Smooth muscle cell (in vitro differentiated cells): ENCODE results near the gene TRIOBP. TPM values are rescaled to one million over a fixed set of nuclear protein-coding genes. Genes with fewer than 3 reads are reported as not detected.

Experiments used
- DNase-seq: peaks from one replicate; lab custom pipeline; 2025; ENCODE audit not compliant: unreplicated experiment; lab: John Stamatoyannopoulos, UW
- H2AFZ ChIP-seq: fragments of 200-600 bp; sonication (generic); 2 replicates; pipeline ENCODE4 v1.6.0; 2016; ENCODE audit warnings: antibody characterized with exemption, low read depth, mild to moderate bottlenecking
- H3F3A ChIP-seq: fragments of 200-600 bp; sonication (generic); 2 replicates; pipeline ENCODE4 v1.6.0; 2017; ENCODE audit warnings: antibody characterized with exemption, low read depth
- H3K27ac ChIP-seq: fragments of 200-600 bp; sonication (generic); 2 replicates; pipeline ENCODE4 v1.5.1; 2016; ENCODE audit warnings: low read depth, mild to moderate bottlenecking
- H3K27me3 ChIP-seq: fragments of 200-600 bp; sonication (generic); 2 replicates; pipeline ENCODE4 v1.6.1; 2016; ENCODE audit warnings: low read depth, mild to moderate bottlenecking
- H3K36me3 ChIP-seq: fragments of 200-600 bp; sonication (generic); 2 replicates; pipeline ENCODE4 v1.5.1; 2016; ENCODE audit warnings: low read depth
- H3K4me1 ChIP-seq: fragments of 200-600 bp; sonication (generic); 2 replicates; pipeline ENCODE4 v1.5.1; 2016; ENCODE audit warnings: low read depth
- H3K4me2 ChIP-seq: fragments of 200-600 bp; sonication (generic); 2 replicates; pipeline ENCODE4 v1.6.0; 2016; ENCODE audit warnings: mild to moderate bottlenecking
- H3K4me3 ChIP-seq: fragments of 200-600 bp; sonication (generic); 2 replicates; pipeline ENCODE4 v1.5.1; 2016; ENCODE audit warnings: mild to moderate bottlenecking
- H3K79me2 ChIP-seq: fragments of 200-600 bp; sonication (generic); 2 replicates; pipeline ENCODE4 v1.6.0; 2016; ENCODE audit warnings: low read depth, mild to moderate bottlenecking
- H3K9ac ChIP-seq: fragments of 200-600 bp; sonication (generic); 2 replicates; pipeline ENCODE4 v1.6.0; 2016; ENCODE audit warnings: low read depth
- H3K9me3 ChIP-seq: fragments of 200-600 bp; sonication (generic); replicated peaks from 2 replicates; pipeline ENCODE4 v1.5.1; 2016; ENCODE audit warnings: low read depth
- H4K20me1 ChIP-seq: fragments of 200-600 bp; sonication (generic); 2 replicates; pipeline ENCODE4 v1.6.0; 2016; ENCODE audit warnings: low read depth
- CTCF ChIP-seq: fragments of 200-600 bp; sonication (generic); IDR thresholded peaks from 2 replicates; pipeline ENCODE4 v1.5.1; 2017; ENCODE audit warnings: borderline replicate concordance, mild to moderate bottlenecking, antibody characterized with exemption; ENCODE audit not compliant: insufficient read depth, poor library complexity, severe bottlenecking
- WGBS: methylation state at CpG from one replicate; pipeline ENCODE4 v1.1.7; 2016; ENCODE audit warnings: low lambda C conversion rate; 5-methylcytosine and 5-hydroxymethylcytosine counted together
- polyA plus RNA-seq: library from polyadenylated mRNA; unstranded; fragments of >200 nt; fragmentation: Nextera tagmentation; extraction: Ambion mirVana; gene quantifications from 2 replicates; pipeline ENCODE4 v1.2.1, GENCODE V29; 2016
- total RNA-seq: library from RNA; depleted of rRNA; stranded (reverse); fragments of >200 nt; gene quantifications from 2 replicates; pipeline ENCODE4 v1.2.3, GENCODE V29; 2014

Gene TRIOBP
- total and polyA plus RNA-seq, 2 experiments from 2014 or later, result 44.6 to 95.8 TPM

GRCh38 chr22:37678372-37678771 lies 18.5 kb upstream of the TRIOBP start:
- WGBS, result 84% methylated on average over 18 of the region's 18 CpGs
- Histone ChIP-seq H4K20me1 (peaks cover 43% of the 10 kb centered on the region), H3K4me1 (peaks cover 3% of the 10 kb centered on the region), H3K27ac (peak overlapping the region; percentile 92), H3K79me2 (peaks cover 23% of the 10 kb centered on the region), H3K36me3 (no peaks in the 10 kb centered on the region), H3K9me3 (no peaks in the 10 kb centered on the region), H3F3A (peaks cover 45% of the 10 kb centered on the region), H3K9ac (no peak overlapping the region), H3K4me3 (no peak overlapping the region), H3K4me2 (peak overlapping the region; percentile 97), H3K27me3 (no peaks in the 10 kb centered on the region), H2AFZ (no peak overlapping the region)
- no peak for TF ChIP-seq CTCF
- DNase-seq, result no peak

DNA sequence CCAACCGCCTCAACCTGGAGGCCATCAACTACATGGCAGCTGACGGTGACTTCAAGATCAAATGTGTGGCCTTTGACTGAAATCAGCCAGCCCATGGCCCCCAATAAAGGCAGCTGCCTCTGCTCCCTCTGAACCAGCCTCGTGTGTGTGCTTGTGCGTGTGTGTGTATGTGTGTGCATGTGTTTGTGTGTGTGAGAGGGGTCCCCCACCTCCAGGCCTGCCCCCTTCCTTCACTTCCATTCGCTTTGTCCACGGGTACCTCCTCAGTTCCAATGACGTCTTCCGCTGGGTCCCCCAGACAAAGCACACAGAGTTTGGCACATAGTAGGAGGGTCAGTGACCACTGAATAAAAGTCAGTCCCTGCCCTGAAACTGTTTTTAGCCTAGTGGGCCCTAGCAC lies 17.2 kb upstream of the TRIOBP start:
- H3K4me2 ChIP-seq, result no peak overlapping the region
- H3K9ac ChIP-seq, result no peak overlapping the region
- H4K20me1 ChIP-seq, result peaks cover 43% of the 10 kb centered on the region
- no peaks in the 10 kb centered on the region for H3K36me3 ChIP-seq
- H3K27ac ChIP-seq, result no peak overlapping the region
- WGBS, result 92% methylated on average over 8 of the region's 8 CpGs
- no peak for DNase-seq
- peaks cover 23% of the 10 kb centered on the region for H3K79me2 ChIP-seq
- no peaks in the 10 kb centered on the region for H3K9me3 ChIP-seq
- no peak overlapping the region for H3K4me3 ChIP-seq
- H3F3A ChIP-seq, result peaks cover 45% of the 10 kb centered on the region
- H3K27me3 ChIP-seq, result no peaks in the 10 kb centered on the region
- no peak overlapping the region for H2AFZ ChIP-seq
- H3K4me1 ChIP-seq, result peaks cover 3% of the 10 kb centered on the region
- no peak for TF ChIP-seq CTCF

GRCh38 chr22:37680191-37680851 lies 16.5 kb upstream of the TRIOBP start:
- H3K4me2 ChIP-seq, result no peak overlapping the region
- peaks cover 48% of the 10 kb centered on the region for H3F3A ChIP-seq
- H3K9ac ChIP-seq, result no peak overlapping the region
- TF ChIP-seq CTCF, result no peak
- no peaks in the 10 kb centered on the region for H3K9me3 ChIP-seq
- H3K27me3 ChIP-seq, result no peaks in the 10 kb centered on the region
- no peaks in the 10 kb centered on the region for H3K36me3 ChIP-seq
- H4K20me1 ChIP-seq, result peaks cover 43% of the 10 kb centered on the region
- 88% methylated on average over 7 of the region's 7 CpGs for WGBS
- H3K4me1 ChIP-seq, result peaks cover 3% of the 10 kb centered on the region
- DNase-seq, result no peak
- H2AFZ ChIP-seq, result no peak overlapping the region
- peaks cover 23% of the 10 kb centered on the region for H3K79me2 ChIP-seq
- no peak overlapping the region for H3K4me3 ChIP-seq
- peak overlapping the region; percentile 26 for H3K27ac ChIP-seq

GRCh38 chr22:37681001-37681424 lies 15.8 kb upstream of the TRIOBP start:
- H2AFZ ChIP-seq, result no peak overlapping the region
- H3K27ac ChIP-seq, result peak overlapping the region; percentile 26
- H3K4me1 ChIP-seq, result peaks cover 6% of the 10 kb centered on the region
- DNase-seq, result no peak
- no peak overlapping the region for H3K9ac ChIP-seq
- H3K4me3 ChIP-seq, result no peak overlapping the region
- H3F3A ChIP-seq, result peaks cover 45% of the 10 kb centered on the region
- no peak for TF ChIP-seq CTCF
- H3K36me3 ChIP-seq, result no peaks in the 10 kb centered on the region
- no peaks in the 10 kb centered on the region for H3K9me3 ChIP-seq
- peaks cover 43% of the 10 kb centered on the region for H4K20me1 ChIP-seq
- H3K4me2 ChIP-seq, result no peak overlapping the region
- 70% methylated on average over 2 of the region's 2 CpGs for WGBS
- H3K79me2 ChIP-seq, result peaks cover 18% of the 10 kb centered on the region
- no peaks in the 10 kb centered on the region for H3K27me3 ChIP-seq
